PC-9 (cell line): ENCODE data around the gene TET2.

Experiments
- CTCF ChIP-seq: fragments of 200-600 bp; sonication (generic); conservative IDR thresholded peaks from 2 replicates; pipeline ENCODE4 v1.6.1; 2017; ENCODE audit warnings: mixed run types, antibody characterized with exemption, mild to moderate bottlenecking, moderate library complexity
- EZH2 ChIP-seq: fragments of 200-600 bp; sonication (generic); IDR thresholded peaks from 2 replicates; pipeline ENCODE4 v1.8.0; 2017; ENCODE audit warnings: antibody characterized with exemption, low read depth

GRCh38 chr4:105130945-105131344, 15.7 kb upstream of the TET2 start:
- TF ChIP-seq CTCF (no peak), EZH2 (no peak)
